ENCODE results near the gene DFFA.
A peak's percentile ranks its signal among the peaks of the same experiment; 100 is the strongest.

DFFA gene

DNA sequence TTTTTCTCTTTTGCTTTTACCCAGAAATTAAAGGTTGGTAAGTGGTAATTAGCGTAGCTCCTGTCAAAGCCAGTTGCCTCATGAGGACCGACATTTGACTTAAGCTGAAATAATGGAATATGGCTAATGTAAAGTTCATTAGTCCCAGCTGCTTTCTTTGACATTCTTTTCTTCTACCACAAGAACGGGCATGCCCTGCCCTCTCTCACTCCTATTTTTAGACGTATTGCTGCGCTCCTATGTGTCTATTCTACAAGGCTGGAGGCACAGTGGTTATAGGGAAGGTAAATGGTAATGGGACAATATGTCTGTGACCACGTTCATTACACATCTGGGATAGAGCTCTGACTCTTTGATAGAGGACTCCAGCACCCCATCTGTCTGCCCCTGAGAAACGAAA is 15.7 kb downstream of the DFFA start:
- Histone ChIP-seq H3K36me3 (ENCODE audit: insufficient read depth, low read length) (peaks cover 35% of the 10 kb centered on the region), H3K9ac (ENCODE audit: low read depth, low read length) (no peak overlapping the region), H3K4me1 (ENCODE audit: insufficient read depth, low read length) (peaks cover 4% of the 10 kb centered on the region), H3K27ac (ENCODE audit: low read depth, low read length) (no peak overlapping the region), H3K4me3 (ENCODE audit: low read length) (no peak overlapping the region), H3K9me3 (ENCODE audit: insufficient read depth, low read depth, low read length) (no peaks in the 10 kb centered on the region), H3K27me3 (ENCODE audit: insufficient read depth, low read length) (no peaks in the 10 kb centered on the region)
- 90% methylated on average over 6 of the region's 7 CpGs for WGBS

- Histone ChIP-seq H3K36me3 (ENCODE audit: insufficient read depth, low read length) (peaks cover 28% of the 10 kb centered on the region), H3K4me3 (ENCODE audit: low read length) (no peak overlapping the region), H3K27me3 (ENCODE audit: insufficient read depth, low read length) (no peaks in the 10 kb centered on the region), H3K27ac (ENCODE audit: low read depth, low read length) (no peak overlapping the region), H3K9me3 (ENCODE audit: insufficient read depth, low read depth, low read length) (no peaks in the 10 kb centered on the region), H3K4me1 (ENCODE audit: insufficient read depth, low read length) (peaks cover 10% of the 10 kb centered on the region), H3K9ac (ENCODE audit: low read depth, low read length) (no peak overlapping the region)
- WGBS: 89% methylated on average over 5 of the region's 5 CpGs
These were observed 16.3 kb downstream of the DFFA start for GRCh38 chr1:10456048-10456447.

GRCh38 chr1:10451287-10451686 is 21.0 kb downstream of the DFFA start:
- no peaks in the 10 kb centered on the region for H3K9me3 ChIP-seq (ENCODE audit: insufficient read depth, low read depth, low read length)
- no peak overlapping the region for H3K4me3 ChIP-seq (ENCODE audit: low read length)
- H3K9ac ChIP-seq (ENCODE audit: low read depth, low read length): no peak overlapping the region
- H3K4me1 ChIP-seq (ENCODE audit: insufficient read depth, low read length): peaks cover 24% of the 10 kb centered on the region
- H3K27me3 ChIP-seq (ENCODE audit: insufficient read depth, low read length): no peaks in the 10 kb centered on the region
- no peaks in the 10 kb centered on the region for H3K36me3 ChIP-seq (ENCODE audit: insufficient read depth, low read length)
- 13% methylated on average over 10 of the region's 10 CpGs for WGBS
- peak overlapping the region; percentile 55; the same call in 1 of the 2 replicates for H3K27ac ChIP-seq (ENCODE audit: low read depth, low read length)

DNA sequence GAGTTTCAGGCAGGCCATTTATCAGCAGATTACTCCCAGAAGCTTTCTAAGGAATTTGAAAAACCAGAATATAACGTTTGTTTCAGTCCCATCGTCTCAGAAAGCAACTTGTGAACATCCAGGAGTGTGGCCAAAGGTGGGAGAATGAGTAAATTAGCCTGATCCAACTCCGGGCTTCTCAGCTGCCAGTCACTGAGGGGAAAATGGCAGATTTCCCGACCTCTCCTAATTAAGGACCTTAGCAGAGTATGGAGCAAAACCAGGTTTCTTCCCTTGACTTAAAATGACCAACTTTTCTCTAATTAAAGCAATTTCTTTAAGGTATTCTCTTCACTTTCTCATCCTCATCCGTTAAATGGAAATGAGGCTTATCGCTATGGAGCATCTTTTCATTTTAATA is 21.5 kb downstream of the DFFA start:
- no peak overlapping the region for H3K9ac ChIP-seq (ENCODE audit: low read depth, low read length)
- WGBS: 74% methylated on average over 6 of the region's 6 CpGs

GRCh38 chr1:10450156-10450814 is 22.0 kb downstream of the DFFA start:
- no peak overlapping the region for H3K4me3 ChIP-seq (ENCODE audit: low read length)

More for the DNA sequence above, 21.5 kb downstream of the DFFA start:
- H3K4me3 ChIP-seq (ENCODE audit: low read length): no peak overlapping the region
- H3K27me3 ChIP-seq (ENCODE audit: insufficient read depth, low read length): no peaks in the 10 kb centered on the region
- peaks cover 24% of the 10 kb centered on the region for H3K4me1 ChIP-seq (ENCODE audit: insufficient read depth, low read length)
- H3K27ac ChIP-seq (ENCODE audit: low read depth, low read length): no peak overlapping the region
- no peaks in the 10 kb centered on the region for H3K9me3 ChIP-seq (ENCODE audit: insufficient read depth, low read depth, low read length)
- no peaks in the 10 kb centered on the region for H3K36me3 ChIP-seq (ENCODE audit: insufficient read depth, low read length)

GRCh38 chr1:10449751-10450150 is 22.6 kb downstream of the DFFA start, which contains the start of gene CORT:
CORT (plus strand) TSS chr1:10450031; CDS start chr1:10450224, 193 bp downstream.
- Histone ChIP-seq H3K27ac (ENCODE audit: low read depth, low read length) (no peak within 1 kb of the TSS), H3K27me3 (ENCODE audit: insufficient read depth, low read length) (no peaks in the 10 kb centered on the region), H3K36me3 (ENCODE audit: insufficient read depth, low read length) (no peaks in the 10 kb centered on the region), H3K9me3 (ENCODE audit: insufficient read depth, low read depth, low read length) (no peaks in the 10 kb centered on the region), H3K4me3 (ENCODE audit: low read length) (no peak within 1 kb of the TSS), H3K9ac (ENCODE audit: low read depth, low read length) (no peak within 1 kb of the TSS), H3K4me1 (ENCODE audit: insufficient read depth, low read length) (peaks cover 24% of the 10 kb centered on the region)
- WGBS: 97% methylated on average over 10 of the region's 10 CpGs

More at GRCh38 chr1:10450156-10450814, 22.0 kb downstream of the DFFA start:
- Histone ChIP-seq H3K27ac (ENCODE audit: low read depth, low read length) (no peak overlapping the region), H3K27me3 (ENCODE audit: insufficient read depth, low read length) (no peaks in the 10 kb centered on the region), H3K4me1 (ENCODE audit: insufficient read depth, low read length) (peaks cover 24% of the 10 kb centered on the region), H3K9ac (ENCODE audit: low read depth, low read length) (no peak overlapping the region), H3K9me3 (ENCODE audit: insufficient read depth, low read depth, low read length) (no peaks in the 10 kb centered on the region), H3K36me3 (ENCODE audit: insufficient read depth, low read length) (no peaks in the 10 kb centered on the region)
- WGBS: 92% methylated on average over 21 of the region's 21 CpGs

GRCh38 chr1:10446790-10447422 is 25.4 kb downstream of the DFFA start:
- H3K36me3 ChIP-seq (ENCODE audit: insufficient read depth, low read length): 0 out of 2 replicates have a peak, but pooled peaks cover 9% of the 10 kb centered on the region
- no peak overlapping the region for H3K4me3 ChIP-seq (ENCODE audit: low read length)
- H3K9me3 ChIP-seq (ENCODE audit: insufficient read depth, low read depth, low read length): no peaks in the 10 kb centered on the region
- H3K27me3 ChIP-seq (ENCODE audit: insufficient read depth, low read length): no peaks in the 10 kb centered on the region
- WGBS: 96% methylated on average over 7 of the region's 7 CpGs
- H3K27ac ChIP-seq (ENCODE audit: low read depth, low read length): no peak overlapping the region
- H3K4me1 ChIP-seq (ENCODE audit: insufficient read depth, low read length): peaks cover 22% of the 10 kb centered on the region
- no peak overlapping the region for H3K9ac ChIP-seq (ENCODE audit: low read depth, low read length)

- Histone ChIP-seq H3K4me3 (ENCODE audit: low read length) (no peak overlapping the region), H3K9me3 (ENCODE audit: insufficient read depth, low read depth, low read length) (no peaks in the 10 kb centered on the region), H3K27me3 (ENCODE audit: insufficient read depth, low read length) (no peaks in the 10 kb centered on the region), H3K9ac (ENCODE audit: low read depth, low read length) (no peak overlapping the region), H3K4me1 (ENCODE audit: insufficient read depth, low read length) (0 out of 2 replicates have a peak, but pooled peaks cover 4% of the 10 kb centered on the region), H3K27ac (ENCODE audit: low read depth, low read length) (no peak overlapping the region), H3K36me3 (ENCODE audit: insufficient read depth, low read length) (0 out of 2 replicates have a peak, but pooled peaks cover 9% of the 10 kb centered on the region)
- 95% methylated on average over 7 of the region's 7 CpGs for WGBS
These were observed 27.4 kb downstream of the DFFA start for GRCh38 chr1:10444795-10445397.

DNA sequence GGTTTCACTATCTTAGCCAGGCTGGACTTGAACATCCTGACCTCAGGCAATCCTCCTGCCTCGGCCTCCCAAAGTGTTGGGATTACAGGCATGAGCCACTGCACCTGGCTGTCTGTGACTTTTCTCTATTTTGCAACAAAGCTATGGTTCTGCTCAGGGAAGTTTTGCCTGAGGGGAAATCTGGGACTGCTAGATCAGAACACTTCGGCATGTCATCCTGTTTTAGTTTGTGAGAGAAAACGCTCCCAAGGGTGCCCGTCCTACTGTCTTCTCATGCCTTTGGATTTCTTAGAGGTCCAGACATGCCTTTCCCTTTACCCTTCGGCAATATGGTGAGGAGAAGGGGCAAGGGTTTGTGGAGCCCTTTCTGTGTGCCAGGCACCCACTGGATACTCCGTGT is 28.1 kb downstream of the DFFA start:
- Histone ChIP-seq H3K27ac (ENCODE audit: low read depth, low read length) (no peak overlapping the region), H3K9me3 (ENCODE audit: insufficient read depth, low read depth, low read length) (no peaks in the 10 kb centered on the region), H3K36me3 (ENCODE audit: insufficient read depth, low read length) (0 out of 2 replicates have a peak, but pooled peaks cover 9% of the 10 kb centered on the region), H3K4me3 (ENCODE audit: low read length) (no peak overlapping the region), H3K27me3 (ENCODE audit: insufficient read depth, low read length) (no peaks in the 10 kb centered on the region), H3K9ac (ENCODE audit: low read depth, low read length) (no peak overlapping the region), H3K4me1 (ENCODE audit: insufficient read depth, low read length) (no peaks in the 10 kb centered on the region)
- WGBS: 94% methylated on average over 6 of the region's 6 CpGs

DNA sequence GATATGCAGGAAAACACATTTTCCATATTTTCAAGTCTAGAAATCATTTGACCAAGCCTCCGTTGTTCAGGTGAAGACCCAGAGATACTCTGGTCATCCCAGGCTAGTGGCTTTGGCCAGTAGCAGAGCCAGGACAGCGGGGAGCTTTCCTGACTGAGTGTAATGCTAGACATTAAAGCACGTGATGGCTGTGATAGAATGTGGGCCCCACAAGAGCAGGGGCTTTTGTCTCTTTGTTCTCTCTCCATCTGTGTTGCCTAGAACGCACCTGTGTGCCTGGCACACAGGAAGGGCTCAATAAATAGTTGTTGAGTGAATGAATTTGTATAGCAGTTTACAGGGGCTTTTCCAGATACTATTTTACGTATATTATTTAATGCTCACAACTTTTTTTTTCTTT is 31.5 kb downstream of the DFFA start:
- no peaks in the 10 kb centered on the region for H3K27me3 ChIP-seq (ENCODE audit: insufficient read depth, low read length)
- H3K4me3 ChIP-seq (ENCODE audit: low read length): no peak overlapping the region
- H3K36me3 ChIP-seq (ENCODE audit: insufficient read depth, low read length): 0 out of 2 replicates have a peak, but pooled peaks cover 9% of the 10 kb centered on the region
- no peaks in the 10 kb centered on the region for H3K4me1 ChIP-seq (ENCODE audit: insufficient read depth, low read length)
- WGBS: 94% methylated on average over 5 of the region's 5 CpGs
- no peak overlapping the region for H3K9ac ChIP-seq (ENCODE audit: low read depth, low read length)
- no peaks in the 10 kb centered on the region for H3K9me3 ChIP-seq (ENCODE audit: insufficient read depth, low read depth, low read length)
- H3K27ac ChIP-seq (ENCODE audit: low read depth, low read length): no peak overlapping the region

GRCh38 chr1:10440305-10440704 is 32.0 kb downstream of the DFFA start:
- no peaks in the 10 kb centered on the region for H3K4me1 ChIP-seq (ENCODE audit: insufficient read depth, low read length)
- H3K36me3 ChIP-seq (ENCODE audit: insufficient read depth, low read length): peaks cover 9% of the 10 kb centered on the region; the same call in 1 of the 2 replicates
- no peak overlapping the region for H3K9ac ChIP-seq (ENCODE audit: low read depth, low read length)
- 90% methylated on average over 2 of the region's 2 CpGs for WGBS
- no peak overlapping the region for H3K27ac ChIP-seq (ENCODE audit: low read depth, low read length)
- no peak overlapping the region for H3K4me3 ChIP-seq (ENCODE audit: low read length)
- no peaks in the 10 kb centered on the region for H3K9me3 ChIP-seq (ENCODE audit: insufficient read depth, low read depth, low read length)
- H3K27me3 ChIP-seq (ENCODE audit: insufficient read depth, low read length): no peaks in the 10 kb centered on the region
